ENCODE measurements around the gene SLC35C1.

Gene SLC35C1

GRCh38 chr11:45846974-45847910 lies 42.3 kb downstream of the SLC35C1 start, which contains the start of gene CRY2:
CRY2 (plus strand) TSS chr11:45847475; CDS start chr11:45847491, 16 bp downstream.
- DNase-seq = peak; percentile 94

DNA sequence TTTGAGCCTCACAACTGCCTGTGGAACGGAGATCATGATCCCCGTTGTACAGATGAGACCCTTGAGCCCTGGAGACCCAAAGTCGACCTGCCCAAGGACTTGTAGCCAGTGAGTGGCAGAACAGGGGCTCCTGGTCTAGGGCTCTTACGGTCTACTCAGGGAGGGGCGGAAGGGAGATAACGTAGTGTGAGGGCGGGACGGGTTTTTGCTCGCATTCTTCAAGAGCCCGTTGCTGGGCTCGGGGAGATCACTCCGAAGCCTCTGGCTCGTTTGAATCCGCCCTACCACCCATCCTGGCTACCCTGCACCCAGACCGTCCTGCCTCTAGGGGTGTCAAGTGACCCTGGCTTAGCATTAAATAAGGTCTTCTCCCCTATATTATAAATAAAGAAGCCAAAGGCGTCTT lies 43.0 kb downstream of the SLC35C1 start:
- no peak for DNase-seq

DNA sequence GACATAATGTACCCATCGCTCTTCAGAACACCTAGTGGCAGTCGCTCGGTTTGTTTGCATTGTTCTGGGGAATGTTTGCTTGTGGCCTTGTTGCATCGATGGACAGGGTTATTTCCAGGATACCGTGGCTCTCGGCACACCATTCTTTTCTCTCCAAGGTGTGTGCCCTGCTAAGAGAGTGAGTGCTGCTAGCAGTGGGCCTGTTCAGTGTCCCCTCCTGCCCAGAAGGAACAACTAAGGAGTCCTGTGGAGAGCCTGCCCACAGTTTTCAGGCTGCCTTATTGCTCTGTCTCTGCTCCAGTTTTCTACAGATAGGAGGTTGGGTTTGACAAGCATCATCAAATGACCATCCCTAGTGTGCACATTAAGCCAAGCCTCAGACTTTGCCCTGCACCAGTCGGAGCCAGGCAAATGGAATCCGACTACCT lies 43.7 kb downstream of the SLC35C1 start:
- no peak for DNase-seq

- DNase-seq = no peak
Observed at GRCh38 chr11:45850446-45850845, 45.5 kb downstream of the SLC35C1 start.

DNA sequence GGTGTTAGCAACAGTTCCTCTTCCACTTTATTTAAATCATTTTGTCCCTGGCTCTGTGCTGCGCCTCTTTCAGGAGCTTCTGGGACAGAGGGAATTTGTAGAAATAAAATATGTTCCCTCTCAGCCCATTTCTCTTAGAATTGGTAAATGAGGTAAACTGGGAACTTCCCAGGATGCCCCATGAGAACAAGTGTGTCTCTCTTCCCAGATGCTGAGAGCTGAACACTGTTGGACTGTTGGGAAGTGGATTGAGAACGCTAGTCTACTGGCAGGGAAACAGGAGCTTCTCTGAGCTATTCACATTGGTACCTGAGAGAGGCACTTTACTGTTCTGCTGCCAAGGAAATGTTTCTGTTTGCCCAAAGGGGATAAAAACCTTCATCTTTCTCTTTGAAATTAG lies 46.3 kb downstream of the SLC35C1 start:
- no peak for DNase-seq

GRCh38 chr11:45852018-45852711 lies 47.2 kb downstream of the SLC35C1 start:
- no peak for DNase-seq

DNA sequence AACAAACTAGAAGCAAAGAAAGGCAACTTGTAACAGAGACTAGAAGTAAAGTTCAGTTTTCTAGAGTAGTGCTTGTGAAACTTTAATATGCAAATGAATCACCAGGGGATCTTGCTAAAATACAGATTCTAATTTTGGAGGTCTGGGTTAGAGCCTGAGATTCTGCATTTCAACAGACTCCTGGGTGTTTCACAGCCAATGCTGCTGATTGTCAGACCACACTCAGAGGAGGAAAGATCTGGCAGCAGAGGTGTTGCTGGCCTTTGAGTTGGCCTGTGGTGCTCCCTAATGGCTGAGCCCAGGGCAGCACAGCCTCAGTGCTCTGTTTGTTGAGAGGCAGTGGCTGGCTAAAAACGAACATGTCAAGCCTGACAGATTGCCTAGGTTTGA lies 47.8 kb downstream of the SLC35C1 start:
- no peak for DNase-seq

- DNase-seq = no peak
Observed at GRCh38 chr11:45853332-45854219, 48.6 kb downstream of the SLC35C1 start.

- no peak for DNase-seq
Observed at GRCh38 chr11:45855308-45855707, 50.4 kb downstream of the SLC35C1 start.

- DNase-seq = no peak
Observed at GRCh38 chr11:45856044-45856468, 51.1 kb downstream of the SLC35C1 start.

DNA sequence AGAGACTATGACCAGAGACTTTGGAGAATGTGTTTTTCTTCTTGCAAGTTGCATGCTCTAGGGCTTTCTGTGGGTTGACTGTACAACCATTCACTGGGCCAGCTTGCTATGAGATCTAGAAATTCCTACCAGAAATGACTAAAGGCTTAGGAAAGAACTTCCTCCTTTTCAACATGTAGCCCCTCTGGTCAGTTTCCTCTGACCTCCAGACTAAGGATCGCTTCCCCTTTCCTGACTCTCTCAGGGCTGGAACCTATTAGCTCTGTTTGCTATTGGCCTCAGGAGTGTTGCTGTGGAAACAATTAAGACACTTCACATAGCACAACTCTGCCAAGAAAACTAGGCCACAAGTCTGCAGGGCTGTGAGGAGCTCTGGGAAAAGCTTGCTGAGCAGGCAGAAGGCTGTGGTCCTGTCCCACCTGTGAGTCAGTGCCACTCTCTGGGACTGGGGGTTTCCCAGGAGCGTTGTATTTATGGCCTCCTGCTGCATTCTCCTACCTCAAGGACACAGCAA lies 53.1 kb downstream of the SLC35C1 start:
- peak; percentile 13 for DNase-seq

DNA sequence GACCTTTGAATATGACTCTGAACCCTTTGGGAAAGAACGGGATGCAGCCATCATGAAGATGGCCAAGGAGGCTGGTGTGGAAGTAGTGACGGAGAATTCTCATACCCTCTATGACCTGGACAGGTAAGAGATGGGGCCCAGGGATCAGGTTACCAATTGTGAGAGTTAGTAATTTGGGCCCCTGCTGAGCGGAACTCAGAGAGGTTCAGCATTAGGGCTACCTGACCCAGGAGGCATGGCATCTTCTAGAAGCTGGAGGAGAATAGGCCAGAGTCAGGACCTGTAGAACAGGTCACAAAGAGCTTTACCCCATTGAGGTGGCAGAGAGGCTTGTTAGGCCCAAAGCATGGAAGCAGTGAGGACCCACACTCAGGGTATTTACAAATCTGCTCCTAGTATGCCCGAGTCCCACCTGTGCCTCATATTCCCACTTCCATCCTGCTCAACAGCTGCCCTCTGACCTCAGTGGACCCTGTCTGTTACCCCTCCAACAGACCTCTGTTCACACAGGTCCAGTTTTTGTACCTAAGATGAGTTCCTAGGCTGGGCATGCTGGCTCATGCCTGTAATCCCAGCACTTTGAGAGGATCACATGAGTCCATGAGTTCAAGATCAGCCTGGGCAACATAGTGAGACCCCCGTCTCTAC lies 53.9 kb downstream of the SLC35C1 start:
- DNase-seq = no peak

DNA sequence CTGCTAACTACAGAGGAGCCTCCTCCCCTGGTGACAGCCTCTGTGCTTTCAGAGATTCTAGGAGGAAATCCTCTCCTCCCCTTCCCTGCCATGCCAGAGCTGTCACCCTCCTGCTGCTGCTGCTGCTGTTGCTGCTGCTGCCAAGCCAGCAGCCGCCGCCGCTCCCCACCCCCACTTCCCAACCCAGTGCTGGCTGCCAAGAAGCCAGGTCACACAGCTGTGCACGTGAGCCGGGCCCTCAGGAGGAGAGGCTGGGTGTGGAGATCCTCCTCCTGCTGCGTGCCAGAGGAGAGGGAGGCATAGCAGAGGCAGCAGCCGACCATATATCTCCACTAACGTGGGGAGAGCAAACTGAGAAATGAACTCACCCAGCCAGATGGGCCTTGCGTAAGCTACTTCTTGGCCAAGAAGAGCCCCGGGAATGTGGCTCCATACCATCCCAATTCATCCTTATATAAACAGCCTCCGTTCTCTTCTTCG lies 54.8 kb downstream of the SLC35C1 start:
- DNase-seq = peak; percentile 76

DNA sequence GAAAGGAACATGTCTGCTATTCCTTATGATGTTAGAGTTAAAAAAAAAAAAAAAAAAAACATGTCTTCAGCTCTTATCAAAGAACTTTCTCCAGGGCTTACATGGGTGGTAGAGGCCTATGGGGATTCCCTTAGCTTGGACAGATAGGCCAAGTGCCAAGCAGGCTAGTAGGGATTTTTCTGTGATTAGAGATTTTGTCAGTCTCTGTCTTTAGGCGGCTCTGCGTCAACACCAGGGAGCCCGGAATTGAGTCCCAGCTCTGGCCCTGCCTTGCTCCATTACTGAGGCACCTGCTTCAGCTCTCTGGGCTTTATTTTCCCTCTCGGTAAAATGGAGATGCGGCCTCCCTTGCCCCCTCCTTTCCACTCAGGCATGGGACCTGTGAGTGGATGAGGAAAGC lies 55.4 kb downstream of the SLC35C1 start:
- DNase-seq = no peak

DNA sequence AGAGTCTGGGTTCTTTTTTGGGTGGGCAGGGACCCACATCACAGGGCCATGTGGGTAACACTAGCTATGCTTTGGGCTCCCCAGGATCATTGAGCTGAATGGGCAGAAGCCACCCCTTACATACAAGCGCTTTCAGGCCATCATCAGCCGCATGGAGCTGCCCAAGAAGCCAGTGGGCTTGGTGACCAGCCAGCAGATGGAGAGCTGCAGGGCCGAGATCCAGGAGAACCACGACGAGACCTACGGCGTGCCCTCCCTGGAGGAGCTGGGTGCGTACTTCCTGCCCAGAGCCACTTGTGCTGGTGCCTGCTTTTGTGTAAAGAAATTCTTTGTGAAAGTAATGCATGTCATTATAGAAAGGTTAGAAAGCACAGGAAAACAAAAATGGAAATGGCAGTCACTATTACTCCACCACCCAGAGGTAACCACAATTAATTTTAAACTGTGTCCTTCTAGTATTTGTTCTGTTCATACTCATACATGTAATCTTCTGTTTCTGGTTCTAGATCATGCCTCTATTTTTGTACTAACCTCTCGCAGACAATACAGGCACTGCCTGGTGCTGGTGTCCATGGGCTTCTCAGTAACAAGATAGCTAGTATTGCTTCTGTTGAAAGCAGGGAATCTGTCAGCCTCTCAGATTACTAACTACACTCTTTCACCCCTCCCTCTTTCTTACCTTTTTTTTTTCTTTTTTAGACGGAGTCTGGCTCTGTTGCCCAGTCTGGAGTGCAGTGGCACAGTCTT lies 56.0 kb downstream of the SLC35C1 start:
- no peak for DNase-seq
